ENCODE measurements around the gene RHEX.

RHEX gene

DNA sequence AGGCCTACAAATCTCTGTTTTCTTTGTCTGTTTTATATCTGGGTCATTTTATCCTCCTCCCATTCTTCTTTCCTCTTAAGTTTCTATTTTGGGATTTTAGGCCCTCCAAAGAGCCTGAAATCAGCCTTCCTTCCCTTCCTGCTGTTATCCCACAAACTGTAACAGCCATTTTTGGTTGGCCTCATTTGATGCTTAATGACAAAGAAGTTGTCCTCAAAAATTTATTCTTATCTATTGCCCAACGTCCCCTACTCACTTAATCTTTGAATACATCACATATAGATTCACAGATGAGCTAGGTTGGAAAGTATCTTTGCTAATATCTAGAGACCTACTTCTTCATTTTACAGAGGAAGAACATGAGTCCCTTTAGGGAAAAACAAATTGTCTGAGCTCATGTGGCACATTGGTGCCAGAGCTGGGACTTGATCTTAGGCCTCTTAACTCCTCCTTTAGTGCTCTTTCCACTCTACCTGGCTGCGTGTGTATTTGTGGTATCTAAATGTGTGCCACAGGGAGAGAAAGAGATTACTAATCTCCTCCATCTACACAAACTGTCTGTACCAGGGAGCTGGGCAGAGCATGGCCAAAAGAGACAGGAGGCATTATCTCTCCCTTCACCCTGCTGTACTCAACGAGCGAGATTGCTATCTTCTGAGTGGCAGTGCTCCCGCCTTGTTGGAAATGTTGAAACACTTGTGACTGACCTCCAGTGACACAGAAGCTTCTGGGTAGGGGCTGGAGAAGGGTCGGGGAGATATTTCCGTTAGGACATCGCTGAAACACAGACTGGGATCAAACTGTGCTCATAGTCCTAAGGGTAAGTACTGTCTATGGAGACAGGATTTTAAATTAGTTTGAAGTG, 30.1 kb downstream of the RHEX start:
- no peak overlapping the region for H3K4me3 ChIP-seq (replicated peaks; ENCODE audit: low read depth, low read length)
- no peak for DNase-seq (ENCODE audit: low read depth)
- TF ChIP-seq, protein P1, sequence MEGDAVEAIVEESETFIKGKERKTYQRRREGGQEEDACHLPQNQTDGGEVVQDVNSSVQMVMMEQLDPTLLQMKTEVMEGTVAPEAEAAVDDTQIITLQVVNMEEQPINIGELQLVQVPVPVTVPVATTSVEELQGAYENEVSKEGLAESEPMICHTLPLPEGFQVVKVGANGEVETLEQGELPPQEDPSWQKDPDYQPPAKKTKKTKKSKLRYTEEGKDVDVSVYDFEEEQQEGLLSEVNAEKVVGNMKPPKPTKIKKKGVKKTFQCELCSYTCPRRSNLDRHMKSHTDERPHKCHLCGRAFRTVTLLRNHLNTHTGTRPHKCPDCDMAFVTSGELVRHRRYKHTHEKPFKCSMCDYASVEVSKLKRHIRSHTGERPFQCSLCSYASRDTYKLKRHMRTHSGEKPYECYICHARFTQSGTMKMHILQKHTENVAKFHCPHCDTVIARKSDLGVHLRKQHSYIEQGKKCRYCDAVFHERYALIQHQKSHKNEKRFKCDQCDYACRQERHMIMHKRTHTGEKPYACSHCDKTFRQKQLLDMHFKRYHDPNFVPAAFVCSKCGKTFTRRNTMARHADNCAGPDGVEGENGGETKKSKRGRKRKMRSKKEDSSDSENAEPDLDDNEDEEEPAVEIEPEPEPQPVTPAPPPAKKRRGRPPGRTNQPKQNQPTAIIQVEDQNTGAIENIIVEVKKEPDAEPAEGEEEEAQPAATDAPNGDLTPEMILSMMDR (IDR thresholded peaks at IDR 0.05; ENCODE audit: low read length, missing control alignments), result no peak

DNA sequence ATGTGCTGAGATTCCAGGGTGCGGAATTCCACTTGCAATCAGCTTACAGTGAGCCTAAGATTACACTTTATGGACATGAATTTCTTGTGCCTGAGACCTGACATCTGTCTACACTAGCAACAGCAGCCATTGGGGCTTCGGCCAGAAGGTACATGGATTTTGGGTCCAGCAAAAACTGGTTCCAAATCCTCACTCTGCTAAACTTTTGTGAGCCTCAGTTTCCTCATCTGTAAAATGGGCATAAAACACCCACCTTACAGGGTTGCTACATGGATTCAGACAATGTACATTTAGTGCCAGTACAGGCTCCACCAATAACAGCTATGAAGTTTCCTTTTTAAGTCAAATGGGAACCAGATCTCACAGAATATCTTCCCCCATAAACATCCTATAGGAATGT, 30.8 kb downstream of the RHEX start:
- TF ChIP-seq, protein P1 (IDR thresholded peaks at IDR 0.05; ENCODE audit: low read length, missing control alignments), result no peak
- no peak overlapping the region for H3K4me3 ChIP-seq (replicated peaks; ENCODE audit: low read depth, low read length)
- DNase-seq (ENCODE audit: low read depth), result no peak

DNA sequence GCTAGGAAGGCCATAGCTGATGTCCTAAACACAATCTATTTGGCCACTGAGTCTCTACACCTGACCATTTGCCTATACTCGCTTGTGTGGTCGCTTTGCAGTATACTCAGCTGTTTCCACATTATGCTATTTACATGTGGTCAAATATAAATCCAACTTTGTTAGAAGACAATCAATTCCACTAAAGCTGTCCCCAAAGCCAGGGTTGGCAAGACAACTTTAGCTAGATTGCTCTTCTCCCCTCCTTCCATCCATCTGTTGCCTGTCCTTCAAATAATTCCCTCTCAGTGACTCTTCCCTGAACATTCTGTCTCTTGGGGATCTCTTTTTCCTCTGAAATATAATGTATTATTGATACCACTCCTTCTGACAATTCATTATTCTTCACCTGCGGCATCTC, 34.1 kb downstream of the RHEX start:
- TF ChIP-seq, protein P1 (IDR thresholded peaks at IDR 0.05; ENCODE audit: low read length, missing control alignments), result no peak
- H3K4me3 ChIP-seq (replicated peaks; ENCODE audit: low read depth, low read length), result no peak overlapping the region
- no peak for DNase-seq (ENCODE audit: low read depth)

DNA sequence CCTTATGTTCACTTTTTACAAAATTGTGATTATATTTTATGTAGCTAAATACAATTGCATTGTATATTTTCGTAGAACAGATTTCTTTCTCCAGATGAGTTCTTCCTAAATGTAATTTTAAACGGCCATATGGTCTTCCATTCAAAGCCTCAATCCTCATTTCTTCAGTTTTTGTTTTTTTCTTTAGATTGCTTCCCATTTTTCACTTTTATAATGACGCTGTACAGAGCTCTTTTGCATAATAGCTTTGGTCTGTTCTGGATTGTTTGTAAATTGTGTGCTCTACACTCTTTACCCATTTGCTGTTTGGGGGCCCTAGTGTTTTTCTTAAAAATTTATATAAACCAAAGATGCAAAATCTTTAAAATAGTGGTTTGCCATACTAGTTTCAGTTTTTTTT, 36.4 kb downstream of the RHEX start:
- TF ChIP-seq, protein P1 (IDR thresholded peaks at IDR 0.05; ENCODE audit: low read length, missing control alignments), result no peak
- no peak overlapping the region for H3K4me3 ChIP-seq (replicated peaks; ENCODE audit: low read depth, low read length)
- no peak for DNase-seq (ENCODE audit: low read depth)

DNA sequence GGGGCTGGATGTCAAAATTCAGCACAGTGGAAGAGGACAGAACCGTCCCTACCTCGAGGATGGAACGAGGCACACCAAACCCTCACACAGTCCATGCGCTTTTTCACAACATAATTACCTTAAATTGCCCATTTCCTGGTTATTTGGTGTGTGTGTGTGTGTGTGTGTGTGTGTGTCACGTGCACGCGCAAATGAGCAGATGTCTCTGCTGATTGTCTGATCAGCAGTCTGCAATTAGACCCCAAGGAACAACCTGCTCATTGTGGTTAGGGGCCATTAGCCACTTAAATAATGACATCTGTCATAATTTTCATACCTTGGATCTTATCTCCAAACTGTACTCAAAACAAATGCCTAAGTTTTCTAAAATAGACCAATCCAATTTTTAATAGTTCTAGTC, 41.1 kb downstream of the RHEX start:
- TF ChIP-seq, protein P1 (IDR thresholded peaks at IDR 0.05; ENCODE audit: low read length, missing control alignments), result no peak
- no peak for DNase-seq (ENCODE audit: low read depth)
- H3K4me3 ChIP-seq (replicated peaks; ENCODE audit: low read depth, low read length), result no peak overlapping the region

DNA sequence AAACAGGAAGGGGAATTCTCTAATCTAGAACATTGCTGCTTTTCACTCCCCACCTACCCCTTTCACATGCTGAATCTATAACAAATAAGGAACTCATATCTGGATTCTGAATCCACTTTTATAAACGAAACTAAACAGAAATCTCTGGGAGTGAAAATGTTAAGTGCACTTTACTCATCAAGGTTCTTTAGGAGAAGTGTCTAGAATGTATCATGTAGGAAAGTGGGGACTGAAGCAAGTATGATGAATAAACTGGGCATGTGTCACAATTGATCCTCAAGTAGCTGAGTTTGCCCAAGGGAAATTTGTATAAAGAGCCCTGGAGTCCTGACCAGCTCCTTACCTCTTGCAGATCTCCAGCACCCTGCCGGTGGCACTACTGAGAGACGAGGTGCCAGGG, 44.4 kb downstream of the RHEX start:
- no peak for DNase-seq (ENCODE audit: low read depth)
- TF ChIP-seq, protein P1 (IDR thresholded peaks at IDR 0.05; ENCODE audit: low read length, missing control alignments), result no peak
- no peak overlapping the region for H3K4me3 ChIP-seq (replicated peaks; ENCODE audit: low read depth, low read length)
